HepG2 (cell line): ENCODE results near the gene TBC1D25. TPM values are rescaled to one million over a fixed set of nuclear protein-coding genes. Genes with fewer than 3 reads are reported as not detected.

Experiments
- ASH2L ChIP-seq: fragments of 300-600, 200-600 bp; sonication (generic); IDR thresholded peaks from 2 replicates; pipeline ENCODE4 v1.7.0; 2017; ENCODE audit warnings: low read depth, mild to moderate bottlenecking, moderate library complexity, mixed read lengths, low read length; ENCODE audit not compliant: insufficient read length
- CBFB ChIP-seq: sonication (generic); formaldehyde crosslinking; IDR thresholded peaks from 2 replicates; pipeline ENCODE4 v1.4.0; 2020; ENCODE audit warnings: missing genetic modification reagents
- KMT2A ChIP-seq: sonication (generic); formaldehyde crosslinking; IDR thresholded peaks from 2 replicates; pipeline ENCODE4 v1.4.0; 2020; ENCODE audit warnings: missing genetic modification reagents
- NR2C2 ChIP-seq: sonication (generic); formaldehyde crosslinking; IDR thresholded peaks from 2 replicates; pipeline ENCODE4 v1.4.0; 2020; ENCODE audit warnings: missing genetic modification reagents, mild to moderate bottlenecking, moderate library complexity, borderline replicate concordance
- NR2F1 ChIP-seq, 2 experiments: fragments of 450-650 bp in 1 of 2; formaldehyde crosslinking in 1 of 2; IDR thresholded peaks; 2 replicates each; pipeline versions ENCODE4 v1.5.0 to v1.6.1; 2016 to 2020; ENCODE audit warnings: mild to moderate bottlenecking in 1 of 2, missing compliant biosample characterization in 1 of 2, missing genetic modification reagents in 1 of 2, moderate library complexity in 1 of 2
- ONECUT2 ChIP-seq: sonication (generic); formaldehyde crosslinking; IDR thresholded peaks from 2 replicates; pipeline ENCODE4 v1.4.0; 2020; ENCODE audit warnings: missing genetic modification reagents
- POLR2A ChIP-seq, 2 experiments: IDR thresholded peaks; 2 replicates each; pipeline ENCODE4 v1.6.1; 2011; ENCODE audit warnings: low read depth in 2 of 2, low read length in 2 of 2, mild to moderate bottlenecking in 1 of 2, moderate library complexity in 1 of 2; ENCODE audit not compliant: insufficient read depth in 1 of 2
- SETDB1 ChIP-seq: sonication (generic); formaldehyde crosslinking; IDR thresholded peaks from 2 replicates; pipeline ENCODE4 v1.5.1; 2020; ENCODE audit warnings: missing genetic modification reagents, mild to moderate bottlenecking, borderline replicate concordance
- SP4 ChIP-seq: sonication (generic); formaldehyde crosslinking; IDR thresholded peaks from 2 replicates; pipeline ENCODE4 v1.8.1; 2023; ENCODE audit warnings: mild to moderate bottlenecking, missing genetic modification reagents
- TBX2 ChIP-seq: sonication (generic); formaldehyde crosslinking; IDR thresholded peaks from 2 replicates; pipeline ENCODE4 v1.5.0; 2020; ENCODE audit warnings: missing genetic modification reagents, mild to moderate bottlenecking, borderline replicate concordance
- TRIM24 ChIP-seq: sonication (generic); formaldehyde crosslinking; IDR thresholded peaks from 2 replicates; pipeline ENCODE4 v1.8.0; 2022; ENCODE audit warnings: mild to moderate bottlenecking, missing genetic modification reagents
- XRCC5 ChIP-seq: fragments of 200-400 bp; formaldehyde crosslinking; optimal IDR thresholded peaks from 2 replicates; pipeline ENCODE3; 2017; ENCODE audit warnings: mild to moderate bottlenecking, low read length
- ZNF143 ChIP-seq: sonication (generic); formaldehyde crosslinking; IDR thresholded peaks from 2 replicates; pipeline ENCODE4 v1.4.0; 2020; ENCODE audit warnings: missing genetic modification reagents
- ZNF883 ChIP-seq: sonication (generic); formaldehyde crosslinking; IDR thresholded peaks from 2 replicates; pipeline ENCODE4 v1.5.1; 2020; ENCODE audit warnings: mild to moderate bottlenecking, missing genetic modification reagents; ENCODE audit errors: not compliant biosample characterization
- polyA plus RNA-seq, 8 experiments: library from polyadenylated mRNA; depleted of rRNA in 3 of 8; stranded (reverse) in 7 of 8; unstranded in 1 of 8; fragments of >200 nt; fragmentation: Illumina TruSeq in 4 of 8; extraction: Trizol in 4 of 8; gene quantifications; 2 replicates each; pipeline versions ENCODE4 v1.2.1 to v1.2.3, GENCODE V29; 2011 to 2016; ENCODE audit warnings: low read depth in 4 of 8, missing spikeins in 1 of 8, mixed read lengths in 1 of 8; ENCODE audit not compliant: insufficient read depth in 1 of 8
- total RNA-seq, 5 experiments: library from RNA; depleted of rRNA; stranded (reverse); fragments of >200 nt; fragmentation: Illumina TruSeq; extraction: Trizol; gene quantifications; 2 replicates each; pipeline ENCODE4 v1.2.3, GENCODE V29; 2016; ENCODE audit warnings: low read depth in 1 of 5
- TF ChIP-seq, protein P1 (sequence below), 2 experiments: sonication (generic) in 1 of 2; formaldehyde crosslinking in 1 of 2; IDR thresholded peaks; 2 replicates each; pipeline versions ENCODE4 v1.6.1 to v1.9.0; 2014 to 2022; ENCODE audit warnings: antibody characterized with exemption in 1 of 2, borderline replicate concordance in 1 of 2, inconsistent platforms in 1 of 2, low read depth in 1 of 2, missing genetic modification reagents in 1 of 2
- TF ChIP-seq, protein P2 (sequence below): sonication (generic); formaldehyde crosslinking; IDR thresholded peaks from 2 replicates; pipeline ENCODE4 v1.5.1; 2020; ENCODE audit warnings: missing genetic modification reagents, mild to moderate bottlenecking, borderline replicate concordance
- TF ChIP-seq, protein P3 (sequence below): sonication (generic); formaldehyde crosslinking; IDR thresholded peaks from 2 replicates; pipeline ENCODE4 v1.5.1; 2020; ENCODE audit warnings: missing genetic modification reagents, mild to moderate bottlenecking, borderline replicate concordance

Gene TBC1D25
- total and polyA plus RNA-seq, 2 of the 13 experiments (the other 11 are each of a cell fraction or from before 2014, with no cell fraction given) = 3.5 to 4.7 TPM

DNA sequence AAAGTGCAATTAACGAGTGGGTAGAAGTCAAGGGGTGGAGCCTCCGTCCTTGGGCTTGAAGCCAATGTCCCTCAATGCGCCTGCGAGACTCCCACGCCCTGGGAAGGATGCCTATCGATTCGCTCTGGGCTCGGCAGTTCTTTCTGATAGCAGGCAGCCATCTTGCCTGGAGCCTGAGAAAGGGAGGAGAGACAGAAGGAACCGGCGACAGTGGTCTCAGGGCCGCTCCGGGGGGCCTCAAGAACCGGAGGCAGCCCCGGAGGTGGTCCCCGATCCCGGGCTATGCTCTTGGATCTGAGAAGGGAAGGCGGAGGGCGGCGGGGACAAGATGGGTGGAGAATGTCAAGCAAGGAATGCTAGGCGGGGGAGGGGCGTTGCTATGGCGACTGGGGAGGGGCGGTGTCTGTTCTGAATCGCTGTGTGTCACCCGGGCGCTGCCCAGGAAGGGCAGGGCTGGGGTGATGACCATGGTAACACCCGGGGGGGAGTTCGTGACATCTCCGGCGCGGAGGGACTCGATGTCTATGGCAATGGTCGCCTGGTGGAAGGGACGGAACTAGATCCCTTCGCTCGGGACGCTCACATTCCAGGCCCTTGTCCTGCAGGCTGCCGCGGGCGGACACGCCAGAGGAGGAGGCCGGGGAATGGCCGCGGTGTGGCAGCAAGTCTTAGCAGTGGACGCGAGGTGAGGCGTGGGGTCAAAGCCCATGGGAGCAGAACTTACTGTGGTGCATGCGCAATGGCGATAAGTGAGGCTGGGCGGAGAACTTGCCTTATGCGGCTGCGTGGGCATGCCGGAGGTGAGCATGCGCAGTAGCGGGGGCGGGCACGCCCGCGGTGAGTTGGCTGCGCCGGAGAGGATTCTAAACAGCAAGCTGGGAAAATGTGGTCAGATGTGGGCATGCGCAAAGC is 58.1 kb downstream of the TBC1D25 start, which contains the start of gene WDR13 (continued):
- TF ChIP-seq, protein P1, sequence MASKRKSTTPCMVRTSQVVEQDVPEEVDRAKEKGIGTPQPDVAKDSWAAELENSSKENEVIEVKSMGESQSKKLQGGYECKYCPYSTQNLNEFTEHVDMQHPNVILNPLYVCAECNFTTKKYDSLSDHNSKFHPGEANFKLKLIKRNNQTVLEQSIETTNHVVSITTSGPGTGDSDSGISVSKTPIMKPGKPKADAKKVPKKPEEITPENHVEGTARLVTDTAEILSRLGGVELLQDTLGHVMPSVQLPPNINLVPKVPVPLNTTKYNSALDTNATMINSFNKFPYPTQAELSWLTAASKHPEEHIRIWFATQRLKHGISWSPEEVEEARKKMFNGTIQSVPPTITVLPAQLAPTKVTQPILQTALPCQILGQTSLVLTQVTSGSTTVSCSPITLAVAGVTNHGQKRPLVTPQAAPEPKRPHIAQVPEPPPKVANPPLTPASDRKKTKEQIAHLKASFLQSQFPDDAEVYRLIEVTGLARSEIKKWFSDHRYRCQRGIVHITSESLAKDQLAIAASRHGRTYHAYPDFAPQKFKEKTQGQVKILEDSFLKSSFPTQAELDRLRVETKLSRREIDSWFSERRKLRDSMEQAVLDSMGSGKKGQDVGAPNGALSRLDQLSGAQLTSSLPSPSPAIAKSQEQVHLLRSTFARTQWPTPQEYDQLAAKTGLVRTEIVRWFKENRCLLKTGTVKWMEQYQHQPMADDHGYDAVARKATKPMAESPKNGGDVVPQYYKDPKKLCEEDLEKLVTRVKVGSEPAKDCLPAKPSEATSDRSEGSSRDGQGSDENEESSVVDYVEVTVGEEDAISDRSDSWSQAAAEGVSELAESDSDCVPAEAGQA (IDR thresholded peaks at IDR 0.05; ENCODE audit: low read depth) = peak; percentile 74; the same call in 1 of the 2 replicates
- TF ChIP-seq, protein P1 (CRISPR knock-in tag; IDR thresholded peaks at IDR 0.05; ENCODE audit: borderline replicate concordance) = no peak
- TF ChIP-seq ZNF143 (0 out of 2 replicates have a peak, but pooled peaks have one; percentile 19), POLR2A (IDR thresholded peaks at IDR 0.05; ENCODE audit: insufficient read depth in 1 of 2, low read depth in 2 of 2, low read length in 2 of 2) (peak; percentile 73 to 88), NR2F1 (CRISPR knock-in tag; IDR thresholded peaks at IDR 0.05) (peak in 1 of 2 experiments; percentile 37; a peak in 2 of 4 replicates), NR2C2 (CRISPR knock-in tag) (peak; percentile 74), SP4 (CRISPR knock-in tag) (peak; percentile 55; the same call in 1 of the 2 replicates), CBFB (no peak), SETDB1 (no peak), ZNF883 (CRISPR knock-in tag) (no peak), ASH2L (peak; percentile 78), TBX2 (CRISPR knock-in tag) (peak; percentile 35; the same call in 1 of the 2 replicates), TRIM24 (CRISPR knock-in tag) (no peak), XRCC5 (peak; percentile 84), ONECUT2 (CRISPR knock-in tag) (0 out of 2 replicates have a peak, but pooled peaks have one; percentile 17), KMT2A (CRISPR knock-in tag) (0 out of 2 replicates have a peak, but pooled peaks have one; percentile 12)
- TF ChIP-seq, protein P2, sequence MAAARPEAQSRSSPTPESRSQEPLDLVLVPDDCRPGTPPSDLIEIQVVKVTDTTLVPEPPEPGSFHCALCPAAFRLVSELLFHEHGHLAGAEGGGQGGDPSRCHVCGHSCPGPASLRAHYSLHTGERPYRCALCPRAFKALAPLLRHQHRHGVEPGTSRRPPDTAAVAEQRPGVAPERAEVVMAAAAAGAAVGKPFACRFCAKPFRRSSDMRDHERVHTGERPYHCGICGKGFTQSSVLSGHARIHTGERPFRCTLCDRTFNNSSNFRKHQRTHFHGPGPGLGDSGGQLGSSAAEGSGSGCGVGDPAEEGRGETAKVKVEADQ (CRISPR knock-in tag) = no peak; the same call in 1 of the 2 replicates
- TF ChIP-seq, protein P3, sequence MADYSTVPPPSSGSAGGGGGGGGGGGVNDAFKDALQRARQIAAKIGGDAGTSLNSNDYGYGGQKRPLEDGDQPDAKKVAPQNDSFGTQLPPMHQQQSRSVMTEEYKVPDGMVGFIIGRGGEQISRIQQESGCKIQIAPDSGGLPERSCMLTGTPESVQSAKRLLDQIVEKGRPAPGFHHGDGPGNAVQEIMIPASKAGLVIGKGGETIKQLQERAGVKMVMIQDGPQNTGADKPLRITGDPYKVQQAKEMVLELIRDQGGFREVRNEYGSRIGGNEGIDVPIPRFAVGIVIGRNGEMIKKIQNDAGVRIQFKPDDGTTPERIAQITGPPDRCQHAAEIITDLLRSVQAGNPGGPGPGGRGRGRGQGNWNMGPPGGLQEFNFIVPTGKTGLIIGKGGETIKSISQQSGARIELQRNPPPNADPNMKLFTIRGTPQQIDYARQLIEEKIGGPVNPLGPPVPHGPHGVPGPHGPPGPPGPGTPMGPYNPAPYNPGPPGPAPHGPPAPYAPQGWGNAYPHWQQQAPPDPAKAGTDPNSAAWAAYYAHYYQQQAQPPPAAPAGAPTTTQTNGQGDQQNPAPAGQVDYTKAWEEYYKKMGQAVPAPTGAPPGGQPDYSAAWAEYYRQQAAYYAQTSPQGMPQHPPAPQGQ (CRISPR knock-in tag) = no peak
